Measurements from ENCODE around the gene RBM12.
"Not testable (repeated sequence)": the region's sequence is repeated elsewhere in the genome, so short reads cannot be mapped to it uniquely, and the experiment has no call there.

The RBM12 gene

DNA sequence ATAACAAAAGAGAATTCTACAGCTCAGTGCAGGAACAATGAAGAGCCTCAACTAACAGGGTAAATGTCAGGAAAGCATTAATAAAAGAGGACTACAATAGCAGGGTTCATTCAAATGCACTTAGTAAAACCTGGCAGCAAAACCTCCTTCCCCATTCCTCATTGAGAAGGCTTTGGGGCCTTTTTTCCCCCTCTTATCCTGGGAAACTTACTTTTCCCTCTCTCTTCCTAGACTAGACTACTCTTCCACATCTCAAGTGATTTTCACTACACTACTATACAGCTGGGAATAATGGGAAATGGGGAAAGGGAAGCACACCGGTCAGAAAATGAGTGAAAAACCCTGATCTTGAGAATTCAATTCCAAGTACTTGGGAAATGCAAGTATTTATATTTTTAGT, 44.6 kb upstream of the RBM12 start:
- TF ChIP-seq, protein P1, sequence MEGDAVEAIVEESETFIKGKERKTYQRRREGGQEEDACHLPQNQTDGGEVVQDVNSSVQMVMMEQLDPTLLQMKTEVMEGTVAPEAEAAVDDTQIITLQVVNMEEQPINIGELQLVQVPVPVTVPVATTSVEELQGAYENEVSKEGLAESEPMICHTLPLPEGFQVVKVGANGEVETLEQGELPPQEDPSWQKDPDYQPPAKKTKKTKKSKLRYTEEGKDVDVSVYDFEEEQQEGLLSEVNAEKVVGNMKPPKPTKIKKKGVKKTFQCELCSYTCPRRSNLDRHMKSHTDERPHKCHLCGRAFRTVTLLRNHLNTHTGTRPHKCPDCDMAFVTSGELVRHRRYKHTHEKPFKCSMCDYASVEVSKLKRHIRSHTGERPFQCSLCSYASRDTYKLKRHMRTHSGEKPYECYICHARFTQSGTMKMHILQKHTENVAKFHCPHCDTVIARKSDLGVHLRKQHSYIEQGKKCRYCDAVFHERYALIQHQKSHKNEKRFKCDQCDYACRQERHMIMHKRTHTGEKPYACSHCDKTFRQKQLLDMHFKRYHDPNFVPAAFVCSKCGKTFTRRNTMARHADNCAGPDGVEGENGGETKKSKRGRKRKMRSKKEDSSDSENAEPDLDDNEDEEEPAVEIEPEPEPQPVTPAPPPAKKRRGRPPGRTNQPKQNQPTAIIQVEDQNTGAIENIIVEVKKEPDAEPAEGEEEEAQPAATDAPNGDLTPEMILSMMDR (IDR thresholded peaks at IDR 0.05; ENCODE audit: insufficient read depth, missing control alignments): no peak
- FAIRE-seq (no peak), DNase-seq (ENCODE audit: insufficient read length, low spot score) (no peak)

DNA sequence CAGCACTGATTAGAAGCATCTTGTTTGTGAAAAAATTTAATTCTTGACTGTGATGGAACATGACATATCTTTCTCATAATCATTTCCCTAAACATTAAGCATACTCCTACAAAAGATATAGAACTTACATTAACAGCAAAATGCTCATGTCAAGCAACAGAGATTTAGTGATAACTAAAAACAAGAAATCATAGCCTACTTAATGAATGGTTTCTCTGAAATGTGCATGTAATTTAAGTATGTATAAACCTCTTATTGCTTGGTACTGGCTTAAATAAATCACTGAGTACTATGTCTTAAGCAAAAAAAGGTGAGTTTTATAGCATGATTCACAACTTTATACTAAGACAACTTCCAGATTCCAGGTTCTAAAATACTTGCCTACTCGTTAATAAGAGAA, 43.8 kb upstream of the RBM12 start:
- TF ChIP-seq, protein P1 (IDR thresholded peaks at IDR 0.05; ENCODE audit: insufficient read depth, missing control alignments): no peak
- DNase-seq (ENCODE audit: insufficient read length, low spot score) (no peak), FAIRE-seq (peak; percentile 74)

DNA sequence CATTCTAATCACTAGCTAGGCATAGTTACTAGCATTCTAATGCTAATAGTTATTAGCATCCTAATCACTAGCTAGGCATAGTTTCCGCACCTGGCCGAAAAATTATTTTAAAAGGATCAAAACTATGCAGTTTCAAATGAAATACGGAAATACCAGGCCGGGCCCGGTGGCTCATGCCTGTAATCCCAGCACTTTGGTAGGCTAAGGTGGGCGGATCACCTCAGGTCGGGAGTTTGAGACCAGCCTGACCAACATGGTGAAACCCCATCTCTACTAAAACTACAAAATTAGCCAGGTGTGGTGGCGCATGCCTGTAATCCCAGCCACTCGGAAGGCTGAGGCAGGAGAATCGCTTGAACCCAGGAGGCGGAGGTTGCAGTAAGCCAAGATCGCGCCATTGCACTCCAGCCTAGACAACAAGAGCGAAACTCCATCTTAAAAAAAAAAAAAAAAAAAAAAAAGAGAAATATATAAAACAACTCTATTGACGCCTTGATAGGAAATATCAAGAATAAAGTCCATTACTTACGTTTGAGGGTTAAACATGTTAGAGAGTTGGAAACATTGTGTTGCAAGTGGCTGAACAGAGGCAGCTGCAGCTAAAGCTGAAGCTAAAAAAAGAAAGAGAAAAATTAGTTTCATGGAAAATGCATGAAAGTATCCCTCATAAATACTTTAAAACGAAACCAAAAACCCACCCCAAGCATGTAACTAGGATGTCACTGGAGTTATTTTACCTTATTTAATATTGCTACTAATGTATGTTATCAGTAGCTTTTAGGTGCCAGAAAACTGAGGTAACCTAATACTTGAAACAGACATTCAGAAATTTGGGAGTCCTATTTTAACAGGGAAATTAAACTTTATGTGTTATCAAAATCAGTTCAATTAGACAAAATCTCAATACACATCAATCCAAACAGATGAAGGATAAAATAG, 42.2 kb upstream of the RBM12 start:
- DNase-seq (ENCODE audit: insufficient read length, low spot score); FAIRE-seq: not testable (repeated sequence)

DNA sequence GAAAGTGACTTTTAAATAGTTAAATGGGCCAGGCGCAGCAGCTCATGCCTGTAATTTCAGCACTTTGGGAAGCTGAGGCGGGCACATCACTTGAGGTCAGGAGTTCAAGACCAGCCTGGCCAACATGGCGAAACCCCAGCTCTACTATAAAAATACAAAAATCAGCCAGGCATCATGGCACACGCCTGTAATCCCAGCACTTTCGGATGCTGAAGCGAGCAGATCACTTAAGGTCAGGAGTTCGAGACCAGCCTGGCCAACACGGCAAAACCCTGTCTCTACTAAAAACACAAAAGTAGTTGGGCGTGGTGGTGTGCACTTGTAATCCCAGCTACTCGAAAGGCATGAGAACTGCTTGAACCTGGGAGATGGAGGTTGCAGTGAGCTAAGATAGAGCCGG, 41.2 kb upstream of the RBM12 start:
- not testable (repeated sequence) for FAIRE-seq; DNase-seq (ENCODE audit: insufficient read length, low spot score)

DNA sequence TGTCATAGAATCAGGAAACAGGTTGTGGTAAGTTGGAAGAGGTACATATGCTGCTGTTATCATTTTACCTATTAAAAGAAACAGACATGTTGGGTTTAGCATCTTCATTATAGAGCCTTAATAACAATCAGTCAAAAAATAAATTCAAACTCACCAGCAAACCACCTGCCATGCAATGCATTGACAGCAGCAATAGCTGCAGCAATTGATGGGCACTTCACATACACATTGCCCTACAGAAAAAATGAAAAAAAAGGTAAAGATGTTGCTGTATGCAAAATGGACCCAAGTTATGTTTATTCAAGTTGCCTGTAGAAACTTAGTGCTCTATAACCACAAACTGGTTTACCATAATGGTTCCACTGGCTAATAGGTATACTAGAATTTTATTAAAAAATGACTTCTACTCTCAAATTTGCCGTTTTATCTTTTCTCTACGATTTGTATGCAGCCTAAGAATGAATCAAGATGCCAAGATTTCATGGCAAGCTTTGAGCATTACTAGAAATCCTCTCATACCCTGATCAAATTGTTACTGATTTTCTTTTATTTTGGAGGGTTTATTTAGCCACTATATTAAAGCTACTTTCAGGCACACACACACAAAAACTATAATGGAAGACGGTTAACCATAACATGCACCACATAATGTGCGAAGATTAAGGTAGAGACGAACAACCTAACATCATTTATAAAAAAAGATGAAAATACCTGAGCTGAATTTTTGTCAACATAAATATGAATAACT, 40.0 kb upstream of the RBM12 start:
- FAIRE-seq (no peak), DNase-seq (ENCODE audit: insufficient read length, low spot score) (no peak)
- TF ChIP-seq, protein P1 (IDR thresholded peaks at IDR 0.05; ENCODE audit: insufficient read depth, missing control alignments): no peak

DNA sequence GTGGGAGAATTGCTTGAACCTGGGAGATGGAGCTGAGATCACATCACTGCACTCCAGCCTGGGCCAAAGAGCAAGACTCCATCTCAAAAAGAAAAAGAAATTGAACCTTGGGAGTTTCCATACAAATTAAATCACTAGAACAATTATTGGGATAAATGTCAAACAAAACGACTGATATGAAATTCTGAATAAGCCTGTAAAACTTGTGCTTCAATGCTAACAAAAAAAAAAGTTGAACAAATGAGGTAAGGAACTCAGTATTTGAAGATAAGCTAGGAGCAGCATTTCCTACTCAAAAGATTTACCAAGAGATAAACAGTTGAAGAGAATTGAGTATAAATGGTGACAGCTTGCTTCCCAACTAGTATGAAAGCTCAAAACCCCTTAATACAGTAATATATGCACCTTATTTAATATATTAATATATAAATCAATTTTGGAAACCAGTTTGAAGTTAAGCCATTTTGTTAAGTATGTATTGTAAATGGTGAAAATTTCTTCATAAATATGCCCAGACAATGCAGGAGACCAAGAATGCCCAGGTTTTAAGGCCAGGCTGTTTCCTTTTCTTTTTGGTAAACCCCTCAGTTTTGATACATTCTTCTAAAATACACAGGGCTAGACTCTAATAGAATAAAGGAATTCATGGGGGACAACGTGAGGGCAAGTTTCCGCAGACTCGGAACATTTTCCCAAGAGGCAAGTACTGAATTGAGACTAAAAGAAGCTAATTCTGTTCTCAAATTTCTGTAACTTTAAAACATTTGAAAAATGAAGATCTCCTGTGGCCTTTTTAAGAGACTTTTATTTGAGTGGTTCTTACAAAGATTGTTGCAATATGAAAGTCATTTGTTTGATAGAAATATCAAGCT, 38.4 kb upstream of the RBM12 start:
- DNase-seq (ENCODE audit: insufficient read length, low spot score) (no peak), FAIRE-seq (no peak)
- TF ChIP-seq, protein P1 (IDR thresholded peaks at IDR 0.05; ENCODE audit: insufficient read depth, missing control alignments): no peak

DNA sequence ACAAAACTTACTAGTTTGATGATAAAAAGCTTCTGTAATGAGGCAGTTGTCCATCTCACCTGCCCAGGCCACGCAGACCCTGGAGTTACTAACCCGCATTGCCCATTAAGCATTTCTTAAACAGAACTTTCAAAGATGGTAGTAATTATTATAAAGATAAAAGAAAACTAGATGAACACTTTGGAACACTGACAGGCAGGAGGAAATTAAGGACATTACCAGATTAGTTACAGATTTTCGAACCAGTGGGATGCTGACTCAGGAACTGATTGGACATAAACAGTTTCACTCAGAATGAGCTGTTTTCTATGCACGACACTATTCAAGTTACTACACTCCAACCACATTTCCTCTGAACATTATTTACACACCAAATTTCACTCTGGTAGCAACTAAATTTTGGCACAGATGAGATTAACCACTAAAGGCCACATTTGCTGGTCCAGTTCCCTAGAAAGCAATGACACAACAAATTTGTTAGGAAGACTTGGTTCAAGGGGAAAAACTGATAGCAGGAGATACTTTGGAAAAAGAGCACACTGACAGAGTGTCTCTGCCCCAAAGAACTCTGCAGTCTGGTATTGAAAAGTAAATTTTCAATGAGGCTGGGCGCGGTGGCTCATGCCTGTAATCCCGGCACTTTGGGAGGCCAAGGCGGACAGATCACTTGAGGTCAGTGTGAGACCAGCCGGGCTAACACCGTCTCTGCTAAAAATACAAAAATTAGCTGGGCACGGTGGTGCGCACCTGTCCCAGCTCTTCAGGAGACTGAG, 37.5 kb upstream of the RBM12 start:
- DNase-seq (ENCODE audit: insufficient read length, low spot score) (no peak), FAIRE-seq (no peak)
- TF ChIP-seq, protein P1 (IDR thresholded peaks at IDR 0.05; ENCODE audit: insufficient read depth, missing control alignments): no peak

All from D721Med (cell line).